Coronary artery (tissue), 2 donors: ENCODE data around the gene EIF5A2.
"Not testable (repeated sequence)": the region's sequence is repeated elsewhere in the genome, so short reads cannot be mapped to it uniquely, and the experiment has no call there.

Experiments used
- DNase-seq: peaks from one replicate; pipeline ENCODE4 v3.0.0-alpha.2; 2017; ENCODE audit warnings: low spot score
- H3K27ac ChIP-seq, 2 donors: fragments of 200-600 bp; sonication (generic); one replicate each; pipeline ENCODE4 v1.5.1; 2016 to 2019
- H3K4me3 ChIP-seq: fragments of 200-600 bp; sonication (generic); 2 replicates; pipeline ENCODE4 v1.5.1; 2016; ENCODE audit warnings: mild to moderate bottlenecking, moderate library complexity
- TF ChIP-seq, protein P1 (sequence below): fragments of 200-600 bp; sonication (generic); IDR thresholded peaks from one replicate; pipeline ENCODE4 v1.5.1; 2019; ENCODE audit warnings: antibody characterized with exemption

The EIF5A2 gene

DNA sequence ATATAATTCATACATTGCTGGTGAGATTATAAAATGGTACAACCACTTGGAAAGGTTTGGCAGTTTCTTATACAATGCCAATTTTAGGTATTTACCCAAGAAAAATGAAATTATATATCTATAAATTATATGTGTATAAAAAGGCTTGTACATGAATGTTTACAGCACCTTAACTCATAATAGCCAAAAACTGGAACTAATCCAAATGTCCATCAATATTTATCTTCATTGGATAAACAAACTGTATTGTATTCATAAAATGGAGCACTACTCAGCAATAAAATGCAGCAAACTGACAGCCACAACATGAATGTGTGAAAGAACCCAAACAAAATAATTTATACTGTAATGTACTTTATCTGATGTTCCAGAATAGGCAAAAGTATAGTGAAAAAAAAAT lies 33.6 kb upstream of the EIF5A2 start:
- no peak for DNase-seq
- Histone ChIP-seq H3K4me3 (no peak overlapping the region), H3K27ac (no peak overlapping the region)
- TF ChIP-seq, protein P1, sequence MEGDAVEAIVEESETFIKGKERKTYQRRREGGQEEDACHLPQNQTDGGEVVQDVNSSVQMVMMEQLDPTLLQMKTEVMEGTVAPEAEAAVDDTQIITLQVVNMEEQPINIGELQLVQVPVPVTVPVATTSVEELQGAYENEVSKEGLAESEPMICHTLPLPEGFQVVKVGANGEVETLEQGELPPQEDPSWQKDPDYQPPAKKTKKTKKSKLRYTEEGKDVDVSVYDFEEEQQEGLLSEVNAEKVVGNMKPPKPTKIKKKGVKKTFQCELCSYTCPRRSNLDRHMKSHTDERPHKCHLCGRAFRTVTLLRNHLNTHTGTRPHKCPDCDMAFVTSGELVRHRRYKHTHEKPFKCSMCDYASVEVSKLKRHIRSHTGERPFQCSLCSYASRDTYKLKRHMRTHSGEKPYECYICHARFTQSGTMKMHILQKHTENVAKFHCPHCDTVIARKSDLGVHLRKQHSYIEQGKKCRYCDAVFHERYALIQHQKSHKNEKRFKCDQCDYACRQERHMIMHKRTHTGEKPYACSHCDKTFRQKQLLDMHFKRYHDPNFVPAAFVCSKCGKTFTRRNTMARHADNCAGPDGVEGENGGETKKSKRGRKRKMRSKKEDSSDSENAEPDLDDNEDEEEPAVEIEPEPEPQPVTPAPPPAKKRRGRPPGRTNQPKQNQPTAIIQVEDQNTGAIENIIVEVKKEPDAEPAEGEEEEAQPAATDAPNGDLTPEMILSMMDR: no peak

- TF ChIP-seq, protein P1: no peak
- no peak overlapping the region for H3K4me3 ChIP-seq
- H3K27ac ChIP-seq: no peak overlapping the region
- no peak for DNase-seq
Measured at GRCh38 chr3:170941551-170941950, 33.1 kb upstream of the EIF5A2 start.

DNA sequence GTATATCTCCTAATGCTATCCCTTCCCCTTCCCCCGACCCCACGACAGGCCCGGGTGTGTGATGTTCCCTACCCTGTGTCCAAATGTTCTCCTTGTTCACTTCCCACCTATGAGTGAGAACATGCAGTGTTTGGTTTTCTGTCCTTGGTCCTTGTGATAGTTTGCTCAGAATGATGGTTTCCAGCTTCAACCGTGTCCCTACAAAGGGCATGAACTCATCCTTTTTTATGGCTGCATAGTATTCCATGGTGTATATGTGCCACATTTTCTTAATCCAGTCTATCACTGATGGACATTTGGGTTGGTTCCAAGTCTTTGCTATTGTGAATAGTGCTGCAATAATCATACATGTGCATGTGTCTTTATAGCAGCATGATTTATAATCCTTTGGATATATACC lies 24.6 kb upstream of the EIF5A2 start:
- H3K27ac ChIP-seq, DNase-seq, H3K4me3 ChIP-seq: not testable (repeated sequence)

GRCh38 chr3:170923553-170923952 lies 15.1 kb upstream of the EIF5A2 start:
- DNase-seq, H3K27ac ChIP-seq, H3K4me3 ChIP-seq: not testable (repeated sequence)

DNA sequence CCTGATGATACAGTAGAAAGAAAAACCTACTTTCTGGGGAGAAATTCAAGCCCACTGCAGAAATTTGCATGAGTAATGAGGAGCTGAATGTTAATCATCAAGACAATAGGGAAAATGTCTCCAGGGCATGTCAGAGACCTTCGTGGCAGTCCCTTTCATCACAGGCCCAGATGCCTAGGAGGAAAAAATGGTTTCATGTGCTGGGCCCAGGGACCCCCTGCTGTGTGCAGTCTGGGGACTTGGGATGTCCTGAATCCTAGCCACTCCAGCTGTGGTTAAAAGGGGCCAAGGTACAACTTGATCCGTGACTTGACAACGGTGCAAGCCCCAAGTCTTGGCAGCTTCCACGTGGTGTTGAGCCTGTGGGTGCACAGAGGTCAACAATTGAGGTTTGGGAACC lies 10.3 kb upstream of the EIF5A2 start:
- H3K27ac ChIP-seq: no peak overlapping the region
- DNase-seq: no peak
- TF ChIP-seq, protein P1: no peak
- no peak overlapping the region for H3K4me3 ChIP-seq

- Histone ChIP-seq H3K27ac (no peak overlapping the region), H3K4me3 (no peak overlapping the region)
- TF ChIP-seq, protein P1: no peak
- no peak for DNase-seq
Measured at GRCh38 chr3:170914690-170915089, 6.3 kb upstream of the EIF5A2 start.

DNA sequence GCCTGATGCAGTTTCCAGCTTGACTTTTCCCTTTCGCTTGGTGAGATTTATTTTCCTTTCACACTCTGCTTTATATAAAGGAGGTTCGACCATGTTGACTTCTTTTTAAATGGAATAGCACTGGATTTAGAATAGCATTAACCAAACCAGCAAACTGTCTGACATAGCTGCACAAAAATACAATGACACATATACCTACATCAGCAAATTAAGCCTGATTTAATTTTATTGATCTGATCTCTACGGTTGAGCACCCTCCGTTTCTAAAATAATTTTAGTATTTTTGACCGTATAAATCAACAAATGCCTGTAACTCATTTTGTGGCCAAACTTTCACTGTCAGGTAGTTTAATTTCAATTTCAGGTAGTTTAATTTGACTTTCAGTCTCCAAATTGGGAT lies 5.8 kb upstream of the EIF5A2 start:
- TF ChIP-seq, protein P1: no peak
- no peak overlapping the region for H3K27ac ChIP-seq
- no peak overlapping the region for H3K4me3 ChIP-seq

DNA sequence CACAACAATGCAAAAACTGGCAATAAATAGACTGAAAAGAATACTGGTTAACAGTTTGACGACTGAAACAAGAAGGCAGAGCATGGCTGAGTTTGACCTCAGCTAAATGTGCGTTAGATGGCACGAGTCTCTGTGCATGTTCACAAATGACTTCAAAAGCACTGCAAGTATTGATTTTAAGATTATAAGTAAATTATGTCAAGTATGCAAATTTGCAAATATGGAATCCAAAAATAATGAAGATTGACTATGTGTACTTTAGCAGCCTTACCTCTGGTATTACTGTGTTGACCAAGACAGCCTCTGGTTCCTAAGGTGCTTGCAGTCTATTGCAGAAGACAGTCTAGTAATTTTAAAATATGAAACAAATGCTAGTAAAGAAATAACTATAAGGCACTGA lies 2.6 kb upstream of the EIF5A2 start:
- H3K27ac ChIP-seq: no peak overlapping the region
- H3K4me3 ChIP-seq: no peak overlapping the region
- TF ChIP-seq, protein P1: no peak
- no peak for DNase-seq

More for the DNA sequence above, 5.8 kb upstream of the EIF5A2 start:
- no peak for DNase-seq
